ENCODE results near the gene YARS2. TPM values are rescaled to one million over a fixed set of nuclear protein-coding genes. Genes with fewer than 3 reads are reported as not detected.

The YARS2 gene
- total RNA-seq, 4 donors from 2014 or later = 16.9 to 35.7 (median 19.8) TPM

DNA sequence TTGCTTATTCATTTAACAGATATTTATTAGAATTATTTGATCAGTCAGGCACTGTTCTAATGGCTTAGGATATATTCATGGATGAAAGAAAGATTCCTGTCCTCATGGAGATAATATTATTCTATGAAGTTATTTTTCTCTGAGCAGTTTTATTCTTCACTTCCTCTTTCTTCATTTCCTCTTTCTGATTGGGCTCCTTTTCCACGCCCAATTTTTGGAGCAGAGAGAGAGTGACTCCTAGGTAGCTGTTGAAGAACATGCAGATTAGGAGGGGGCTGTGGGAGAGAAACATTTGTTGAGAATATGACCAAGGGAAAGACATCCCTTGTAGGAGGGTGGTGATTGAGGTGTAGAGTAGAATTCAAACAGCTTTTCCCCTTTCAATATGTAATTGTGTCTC is 6.0 kb upstream of the YARS2 start:
- DNase-seq (ENCODE audit: low spot score in 2 of 2) = no peak
- intact Hi-C loops (cut with DNase I; ENCODE audit: low total_unique reads) = no loop called here
- TF ChIP-seq, protein P1, sequence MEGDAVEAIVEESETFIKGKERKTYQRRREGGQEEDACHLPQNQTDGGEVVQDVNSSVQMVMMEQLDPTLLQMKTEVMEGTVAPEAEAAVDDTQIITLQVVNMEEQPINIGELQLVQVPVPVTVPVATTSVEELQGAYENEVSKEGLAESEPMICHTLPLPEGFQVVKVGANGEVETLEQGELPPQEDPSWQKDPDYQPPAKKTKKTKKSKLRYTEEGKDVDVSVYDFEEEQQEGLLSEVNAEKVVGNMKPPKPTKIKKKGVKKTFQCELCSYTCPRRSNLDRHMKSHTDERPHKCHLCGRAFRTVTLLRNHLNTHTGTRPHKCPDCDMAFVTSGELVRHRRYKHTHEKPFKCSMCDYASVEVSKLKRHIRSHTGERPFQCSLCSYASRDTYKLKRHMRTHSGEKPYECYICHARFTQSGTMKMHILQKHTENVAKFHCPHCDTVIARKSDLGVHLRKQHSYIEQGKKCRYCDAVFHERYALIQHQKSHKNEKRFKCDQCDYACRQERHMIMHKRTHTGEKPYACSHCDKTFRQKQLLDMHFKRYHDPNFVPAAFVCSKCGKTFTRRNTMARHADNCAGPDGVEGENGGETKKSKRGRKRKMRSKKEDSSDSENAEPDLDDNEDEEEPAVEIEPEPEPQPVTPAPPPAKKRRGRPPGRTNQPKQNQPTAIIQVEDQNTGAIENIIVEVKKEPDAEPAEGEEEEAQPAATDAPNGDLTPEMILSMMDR (IDR thresholded peaks at IDR 0.05) = no peak
- no peak for TF ChIP-seq POLR2A (IDR thresholded peaks at IDR 0.05)
- no peak overlapping the region for H3K4me3 ChIP-seq (ENCODE audit: low read depth, poor library complexity, severe bottlenecking)
- 39 to 63% methylated on average over 1 of the region's 1 CpG for WGBS, 2 donors

DNA sequence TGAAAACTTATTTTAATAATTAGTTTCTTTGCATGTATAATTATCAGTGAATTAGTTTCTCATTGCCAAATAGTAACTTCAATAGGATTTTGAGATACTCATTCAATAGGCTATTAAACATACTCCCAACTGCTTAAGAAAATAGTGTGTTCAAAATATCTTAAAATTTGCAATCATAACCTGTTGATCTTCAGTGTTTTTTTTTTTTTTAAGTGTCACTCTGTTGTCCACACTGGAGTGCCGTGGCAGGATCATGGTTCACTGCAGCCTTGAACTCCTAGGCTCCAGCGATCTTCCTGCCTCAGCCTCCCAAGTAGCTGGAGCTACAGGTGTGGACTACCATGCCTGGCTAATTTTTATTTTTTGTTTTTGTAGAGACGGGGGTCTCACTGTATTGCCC is 1.5 kb upstream of the YARS2 start:
- WGBS, 2 donors = 88 to 97% methylated on average over 3 of the region's 3 CpGs
- H3K4me3 ChIP-seq (ENCODE audit: low read depth, poor library complexity, severe bottlenecking) = no peak overlapping the region
- TF ChIP-seq POLR2A (IDR thresholded peaks at IDR 0.05) = no peak
- TF ChIP-seq, protein P1 (IDR thresholded peaks at IDR 0.05) = no peak
- no peak for DNase-seq (ENCODE audit: low spot score in 2 of 2)
- intact Hi-C loops (cut with DNase I; ENCODE audit: low total_unique reads) = loop anchor here (5.0 kb wide), 1 partner anchor 1265 kb away; the partner anchor contains the start of gene ALG10

DNA sequence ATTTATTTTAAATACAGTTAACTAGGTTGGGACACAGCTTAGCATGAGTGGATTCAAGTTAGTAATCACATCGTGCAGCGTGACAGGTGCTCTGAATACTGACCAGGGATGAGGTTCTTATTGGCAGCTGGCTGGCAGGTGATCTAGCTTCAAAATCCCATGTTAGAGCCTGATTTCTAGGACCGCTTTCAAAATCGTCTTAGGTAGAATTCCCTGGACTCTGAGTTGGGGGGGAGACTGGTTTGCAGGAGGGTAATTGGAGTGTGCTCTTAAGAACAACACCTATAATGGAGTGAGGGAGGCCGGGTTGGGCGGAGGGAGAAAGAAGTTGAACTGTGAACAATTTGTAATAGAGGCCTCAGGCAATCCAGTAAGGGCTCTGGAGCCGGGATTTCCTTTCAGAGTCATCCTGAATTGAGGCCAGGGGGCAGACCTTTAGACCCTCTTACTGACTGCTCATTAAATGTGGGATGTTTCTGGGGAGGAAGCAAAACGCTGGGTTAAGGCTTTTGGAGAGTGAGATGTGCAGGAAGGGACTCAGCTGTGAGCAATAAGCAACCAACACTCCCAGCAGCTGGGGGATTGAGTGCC is 874 bp upstream of the YARS2 start:
- WGBS, 2 donors = 27 to 31% methylated on average over 8 of the region's 8 CpGs

DNA sequence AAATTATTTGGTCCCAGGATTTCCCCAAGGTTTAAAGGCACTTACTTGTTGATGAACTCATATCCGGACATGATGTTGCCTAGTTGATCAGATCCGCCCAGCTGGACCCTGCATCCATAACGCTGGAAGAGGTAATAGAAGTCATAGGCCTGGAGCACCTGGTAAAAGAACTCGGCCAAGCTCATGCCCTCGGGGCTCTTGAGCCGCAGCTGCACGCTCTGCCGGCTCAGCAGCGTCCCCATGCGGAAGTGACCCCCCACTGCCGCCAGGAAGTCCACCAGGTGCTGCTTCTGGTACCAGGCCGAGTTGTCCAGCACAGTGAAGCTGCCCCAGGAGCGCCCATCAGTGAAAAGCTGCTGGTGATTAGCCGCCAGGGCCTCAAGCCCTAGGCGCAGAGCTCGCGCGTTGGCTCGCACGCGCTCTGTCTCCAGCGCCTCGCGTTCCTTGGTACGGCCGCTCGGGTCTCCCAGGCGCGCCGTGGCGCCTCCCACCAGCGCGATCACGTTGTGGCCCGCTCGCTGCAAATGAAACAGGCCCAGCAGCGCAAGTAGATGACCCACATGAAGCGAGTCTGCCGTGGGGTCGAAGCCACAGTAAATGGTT is 545 bp downstream of the YARS2 start:
- DNase-seq (ENCODE audit: low spot score in 2 of 2) = peak; percentile 59 to 90
- TF ChIP-seq POLR2A (IDR thresholded peaks at IDR 0.05) = no peak
- TF ChIP-seq, protein P1 (IDR thresholded peaks at IDR 0.05) = no peak
- intact Hi-C loops (cut with DNase I; ENCODE audit: low total_unique reads) = loop anchor here (5.0 kb wide), 1 partner anchor 1267 kb away; the partner anchor contains the start of gene ALG10
- H3K4me3 ChIP-seq (ENCODE audit: low read depth, poor library complexity, severe bottlenecking) = peak overlapping the region; percentile 93
- 0% methylated on average over 16 to 20 of the region's 40 CpGs for WGBS, 2 donors

More for the DNA sequence above, 874 bp upstream of the YARS2 start:
- no peak for DNase-seq (ENCODE audit: low spot score in 2 of 2)
- no peak overlapping the region for H3K4me3 ChIP-seq (ENCODE audit: low read depth, poor library complexity, severe bottlenecking)
- no peak for TF ChIP-seq POLR2A (IDR thresholded peaks at IDR 0.05)
- TF ChIP-seq, protein P1 (IDR thresholded peaks at IDR 0.05) = no peak
- intact Hi-C loops (cut with DNase I; ENCODE audit: low total_unique reads) = loop anchor here (5.0 kb wide), 1 partner anchor 1266 kb away; the partner anchor contains the start of gene ALG10

DNA sequence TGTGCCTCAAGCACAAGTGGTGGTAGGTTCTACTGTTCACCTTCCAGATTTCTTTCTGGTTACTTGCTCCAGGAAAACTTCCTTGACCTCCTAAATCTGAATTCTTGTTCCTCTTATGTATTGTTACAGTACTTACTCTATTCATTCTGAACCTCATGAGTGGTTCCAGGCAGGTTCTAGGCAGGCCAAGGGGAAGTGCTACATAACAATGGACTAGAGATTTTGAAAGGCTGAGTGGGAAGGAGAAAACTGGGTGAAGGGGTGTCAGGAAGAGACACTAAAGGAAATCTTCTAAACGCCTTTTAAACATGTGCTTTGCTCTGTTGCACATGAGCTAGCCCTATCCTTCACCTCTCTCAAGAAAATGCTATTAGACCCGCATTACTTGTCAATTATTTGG is 1.6 kb downstream of the YARS2 start:
- WGBS, 2 donors = 35 to 48% methylated on average over 2 of the region's 2 CpGs
- intact Hi-C loops (cut with DNase I; ENCODE audit: low total_unique reads) = no loop called here
- H3K4me3 ChIP-seq (ENCODE audit: low read depth, poor library complexity, severe bottlenecking) = no peak overlapping the region
- DNase-seq (ENCODE audit: low spot score in 2 of 2) = no peak
- no peak for TF ChIP-seq POLR2A (IDR thresholded peaks at IDR 0.05)
- TF ChIP-seq, protein P1 (IDR thresholded peaks at IDR 0.05) = no peak

Measured in lower leg skin (tissue), 4 donors.